MM.1S (cell line): ENCODE data around the gene EVI5.

Source experiments
- DNase-seq: peaks from one replicate; pipeline ENCODE4 v3.0.0-alpha.2; 2015
- H2AFZ ChIP-seq: fragments of 300-600 bp; sonication (generic); 2 replicates; pipeline ENCODE4 v1.6.0; 2016; ENCODE audit warnings: antibody characterized with exemption, low read length
- H3F3A ChIP-seq: fragments of 300-600 bp; sonication (generic); 2 replicates; pipeline ENCODE4 v1.6.1; 2016; ENCODE audit warnings: mild to moderate bottlenecking, antibody characterized with exemption, low read length, moderate library complexity, mixed read lengths; ENCODE audit not compliant: insufficient read depth
- H3K27ac ChIP-seq: fragments of 300-600 bp; sonication (generic); 2 replicates; pipeline ENCODE4 v1.5.1; 2016; ENCODE audit warnings: mild to moderate bottlenecking, low read length
- H3K27me3 ChIP-seq: fragments of 300-600 bp; sonication (generic); replicated peaks from 2 replicates; pipeline ENCODE4 v1.6.0; 2016; ENCODE audit warnings: low read length; ENCODE audit not compliant: insufficient read depth
- H3K36me3 ChIP-seq: fragments of 300-600 bp; sonication (generic); replicated peaks from 2 replicates; pipeline ENCODE4 v1.6.1; 2016; ENCODE audit warnings: mild to moderate bottlenecking, low read length, mixed read lengths; ENCODE audit not compliant: insufficient read depth
- H3K4me1 ChIP-seq: fragments of 300-600 bp; sonication (generic); 2 replicates; pipeline ENCODE4 v1.6.1; 2016; ENCODE audit warnings: low read length, mixed read lengths
- H3K4me2 ChIP-seq: fragments of 300-600 bp; sonication (generic); 2 replicates; pipeline ENCODE4 v1.6.0; 2016; ENCODE audit warnings: low read depth, low read length
- H3K4me3 ChIP-seq: fragments of 300-600 bp; sonication (generic); 2 replicates; pipeline ENCODE4 v1.5.1; 2016; ENCODE audit warnings: low read length, mixed read lengths
- H3K79me2 ChIP-seq: fragments of 300-600 bp; sonication (generic); 2 replicates; pipeline ENCODE4 v1.6.1; 2016; ENCODE audit warnings: mixed run types, low read length, mixed read lengths
- H3K9ac ChIP-seq: fragments of 300-600 bp; sonication (generic); 2 replicates; pipeline ENCODE4 v1.6.1; 2016; ENCODE audit warnings: low read length, mixed read lengths
- H3K9me2 ChIP-seq: fragments of 300-600 bp; sonication (generic); replicated peaks from 2 replicates; pipeline ENCODE4 v1.6.1; 2016; ENCODE audit warnings: mild to moderate bottlenecking, low read length, mixed read lengths; ENCODE audit not compliant: insufficient read depth
- H3K9me3 ChIP-seq: fragments of 300-600 bp; sonication (generic); replicated peaks from 2 replicates; pipeline ENCODE4 v1.6.1; 2016; ENCODE audit warnings: mild to moderate bottlenecking, low read length, mixed read lengths; ENCODE audit not compliant: insufficient read depth
- H4K20me1 ChIP-seq: fragments of 300-600 bp; sonication (generic); 2 replicates; pipeline ENCODE4 v1.6.1; 2016; ENCODE audit warnings: mild to moderate bottlenecking, low read length, moderate library complexity, mixed read lengths; ENCODE audit not compliant: insufficient read depth
- EZH2 ChIP-seq: fragments of 300-600 bp; sonication (generic); optimal IDR thresholded peaks from 2 replicates; pipeline ENCODE3; 2017; ENCODE audit warnings: low read depth, mild to moderate bottlenecking, antibody characterized with exemption, low read length, mixed read lengths
- EZH2phosphoT487 ChIP-seq: fragments of 300-600 bp; sonication (generic); IDR thresholded peaks from 2 replicates; pipeline ENCODE4 v1.6.1; 2018; ENCODE audit warnings: antibody characterized with exemption, low read length
- TF ChIP-seq, protein P1 (sequence below): fragments of 300-600 bp; sonication (generic); IDR thresholded peaks from 2 replicates; pipeline ENCODE4 v1.5.1; 2016; ENCODE audit warnings: antibody characterized with exemption, low read length, mixed read lengths

The EVI5 gene

GRCh38 chr1:92708368-92708950, 76.4 kb downstream of the EVI5 start:
- H3K4me1 ChIP-seq: no peaks in the 10 kb centered on the region
- H3K27ac ChIP-seq: no peak overlapping the region
- TF ChIP-seq EZH2 (no peak), EZH2phosphoT487 (no peak)
- TF ChIP-seq, protein P1, sequence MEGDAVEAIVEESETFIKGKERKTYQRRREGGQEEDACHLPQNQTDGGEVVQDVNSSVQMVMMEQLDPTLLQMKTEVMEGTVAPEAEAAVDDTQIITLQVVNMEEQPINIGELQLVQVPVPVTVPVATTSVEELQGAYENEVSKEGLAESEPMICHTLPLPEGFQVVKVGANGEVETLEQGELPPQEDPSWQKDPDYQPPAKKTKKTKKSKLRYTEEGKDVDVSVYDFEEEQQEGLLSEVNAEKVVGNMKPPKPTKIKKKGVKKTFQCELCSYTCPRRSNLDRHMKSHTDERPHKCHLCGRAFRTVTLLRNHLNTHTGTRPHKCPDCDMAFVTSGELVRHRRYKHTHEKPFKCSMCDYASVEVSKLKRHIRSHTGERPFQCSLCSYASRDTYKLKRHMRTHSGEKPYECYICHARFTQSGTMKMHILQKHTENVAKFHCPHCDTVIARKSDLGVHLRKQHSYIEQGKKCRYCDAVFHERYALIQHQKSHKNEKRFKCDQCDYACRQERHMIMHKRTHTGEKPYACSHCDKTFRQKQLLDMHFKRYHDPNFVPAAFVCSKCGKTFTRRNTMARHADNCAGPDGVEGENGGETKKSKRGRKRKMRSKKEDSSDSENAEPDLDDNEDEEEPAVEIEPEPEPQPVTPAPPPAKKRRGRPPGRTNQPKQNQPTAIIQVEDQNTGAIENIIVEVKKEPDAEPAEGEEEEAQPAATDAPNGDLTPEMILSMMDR: no peak

DNA sequence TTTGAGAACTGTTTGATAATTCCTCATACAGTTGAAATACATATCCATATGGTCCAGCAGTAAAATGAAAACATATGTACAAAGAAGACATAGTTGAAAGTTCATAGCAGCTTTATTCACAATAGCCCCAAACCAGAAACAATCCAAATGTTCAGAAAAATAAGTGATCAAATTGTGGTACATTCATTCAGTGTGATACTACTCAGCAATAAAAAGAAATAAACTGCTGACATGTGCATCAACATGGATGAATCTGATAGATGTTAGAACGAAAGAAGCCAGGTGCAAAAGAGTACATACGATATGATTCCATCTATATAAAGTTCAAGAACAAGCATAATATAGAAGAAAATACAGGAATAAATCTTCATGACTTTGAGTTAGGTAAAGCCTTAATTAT, 77.2 kb downstream of the EVI5 start:
- Histone ChIP-seq H3K4me2 (no peak overlapping the region), H4K20me1 (no peaks in the 10 kb centered on the region), H3K27ac (no peak overlapping the region)

More at GRCh38 chr1:92708368-92708950, 76.4 kb downstream of the EVI5 start:
- no peak overlapping the region for H3K4me2 ChIP-seq
- no peaks in the 10 kb centered on the region for H3K79me2 ChIP-seq
- no peaks in the 10 kb centered on the region for H3K36me3 ChIP-seq
- no peaks in the 10 kb centered on the region for H3K27me3 ChIP-seq
- DNase-seq: no peak
- no peaks in the 10 kb centered on the region for H3F3A ChIP-seq
- H3K9ac ChIP-seq: no peak overlapping the region
- H2AFZ ChIP-seq: no peak overlapping the region
- H3K4me3 ChIP-seq: no peak overlapping the region
- no peaks in the 10 kb centered on the region for H3K9me3 ChIP-seq
- no peaks in the 10 kb centered on the region for H4K20me1 ChIP-seq
- H3K9me2 ChIP-seq: no peaks in the 10 kb centered on the region

GRCh38 chr1:92707292-92707691, 77.6 kb downstream of the EVI5 start:
- no peaks in the 10 kb centered on the region for H3K79me2 ChIP-seq
- H3K36me3 ChIP-seq: no peaks in the 10 kb centered on the region
- H3K27ac ChIP-seq: no peak overlapping the region
- no peak overlapping the region for H3K4me2 ChIP-seq
- H3K27me3 ChIP-seq: no peaks in the 10 kb centered on the region
- no peak overlapping the region for H3K4me3 ChIP-seq
- TF ChIP-seq, protein P1: no peak
- no peak for TF ChIP-seq EZH2phosphoT487
- TF ChIP-seq EZH2: no peak
- no peak overlapping the region for H2AFZ ChIP-seq
- H3K9me3 ChIP-seq: no peaks in the 10 kb centered on the region
- H3K9ac ChIP-seq: no peak overlapping the region
- no peaks in the 10 kb centered on the region for H4K20me1 ChIP-seq
- H3K4me1 ChIP-seq: no peaks in the 10 kb centered on the region
- DNase-seq: no peak
- no peaks in the 10 kb centered on the region for H3F3A ChIP-seq
- no peaks in the 10 kb centered on the region for H3K9me2 ChIP-seq

More for the DNA sequence above, 77.2 kb downstream of the EVI5 start:
- H3K79me2 ChIP-seq: no peaks in the 10 kb centered on the region
- H3K9me3 ChIP-seq: no peaks in the 10 kb centered on the region
- H3K27me3 ChIP-seq: no peaks in the 10 kb centered on the region
- no peaks in the 10 kb centered on the region for H3F3A ChIP-seq
- H3K9me2 ChIP-seq: no peaks in the 10 kb centered on the region
- no peak overlapping the region for H2AFZ ChIP-seq
- no peak for TF ChIP-seq EZH2phosphoT487
- TF ChIP-seq EZH2: no peak
- TF ChIP-seq, protein P1: no peak
- H3K4me1 ChIP-seq: no peaks in the 10 kb centered on the region
- no peak overlapping the region for H3K4me3 ChIP-seq
- H3K36me3 ChIP-seq: no peaks in the 10 kb centered on the region
- H3K9ac ChIP-seq: no peak overlapping the region
- no peak for DNase-seq
